ENCODE measurements around the gene SOX18. TPM values are rescaled to one million over a fixed set of nuclear protein-coding genes. Genes with fewer than 3 reads are reported as not detected.

The SOX18 gene
- total and polyA plus RNA-seq, 2 of the 13 experiments (the other 11 are each of a cell fraction or from before 2014, with no cell fraction given), result 1.6 to 1.9 TPM

DNA sequence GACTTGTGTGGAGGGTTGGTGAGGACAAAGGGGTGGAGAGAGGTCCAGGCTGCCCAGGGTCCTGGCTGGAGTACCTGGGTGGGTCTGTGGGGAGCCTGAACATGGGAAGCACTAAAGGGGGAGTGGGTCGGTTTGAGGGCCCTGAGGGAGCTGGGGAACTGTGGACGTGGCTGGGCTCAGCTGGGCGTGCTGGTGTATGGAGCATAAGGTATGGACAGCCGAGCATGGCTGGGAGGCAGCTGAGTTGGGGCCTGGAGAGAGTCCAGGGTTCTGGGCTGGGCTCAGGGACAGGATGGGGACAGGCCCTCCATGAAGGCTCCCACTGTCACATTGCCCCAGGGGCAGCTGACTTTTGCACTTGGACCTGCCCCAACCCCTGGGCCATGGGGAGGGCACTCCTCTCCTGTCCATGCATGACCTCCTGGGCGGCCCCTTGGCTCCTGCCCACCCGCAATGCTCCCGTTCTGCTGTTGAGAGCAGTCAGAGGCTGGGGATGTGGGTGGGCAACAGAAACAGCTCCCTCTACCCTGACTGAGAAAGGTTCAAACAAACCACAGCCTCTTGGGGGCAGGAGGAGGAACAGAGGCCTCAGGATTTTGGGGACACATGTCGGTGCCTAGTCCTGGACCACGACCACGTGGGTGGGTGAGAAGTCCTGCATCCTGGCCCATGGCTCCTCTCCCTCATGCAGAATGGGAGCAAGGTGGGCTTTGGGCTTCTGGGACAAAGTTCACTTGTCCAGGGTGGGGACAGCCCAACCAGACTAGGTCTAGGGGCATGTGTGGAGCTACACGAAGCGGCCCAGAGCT, 9.0 kb downstream of the SOX18 start (continued):
- no peak for TF ChIP-seq ZBTB26 (CRISPR knock-in tag; IDR thresholded peaks at IDR 0.05; ENCODE audit: borderline replicate concordance)
- 0 out of 2 replicates have a peak, but pooled peaks have one; percentile 69 for TF ChIP-seq ZNF256 (CRISPR knock-in tag; conservative IDR thresholded peaks at IDR 0.05)
- TF ChIP-seq RARG (CRISPR knock-in tag; IDR thresholded peaks at IDR 0.05; ENCODE audit: low read depth), result no peak
- TF ChIP-seq EZH2 (conservative IDR thresholded peaks at IDR 0.05; ENCODE audit: low read depth, low read length), result no peak
- no peak for TF ChIP-seq MATR3 (CRISPR knock-in tag; IDR thresholded peaks at IDR 0.05)
- no peak for TF ChIP-seq NAIF1 (CRISPR knock-in tag; IDR thresholded peaks at IDR 0.05; ENCODE audit: borderline replicate concordance)
- no peak for TF ChIP-seq SRY (CRISPR knock-in tag; IDR thresholded peaks at IDR 0.05)
- peak; percentile 92 for TF ChIP-seq MYC (CRISPR knock-in tag; IDR thresholded peaks at IDR 0.05; ENCODE audit: borderline replicate concordance)
- TF ChIP-seq SP1 (IDR thresholded peaks at IDR 0.05), result no peak
- TF ChIP-seq SP1 (CRISPR knock-in tag; IDR thresholded peaks at IDR 0.05), result no peak
- TF ChIP-seq TMF1 (CRISPR knock-in tag; IDR thresholded peaks at IDR 0.05; ENCODE audit: low read depth), result no peak
- TF ChIP-seq ELF3 (CRISPR knock-in tag; IDR thresholded peaks at IDR 0.05), result no peak
- no peak for TF ChIP-seq ZNF343 (CRISPR knock-in tag; IDR thresholded peaks at IDR 0.05)
- TF ChIP-seq CENPX (CRISPR knock-in tag; IDR thresholded peaks at IDR 0.05), result no peak
- no peak for TF ChIP-seq CREB3 (CRISPR knock-in tag; IDR thresholded peaks at IDR 0.05)
- peak; percentile 10; the same call in 1 of the 2 replicates for TF ChIP-seq ZSCAN5A (CRISPR knock-in tag; IDR thresholded peaks at IDR 0.05; ENCODE audit: borderline replicate concordance)
- no peak for TF ChIP-seq MIXL1 (CRISPR knock-in tag; IDR thresholded peaks at IDR 0.05)
- peak; percentile 56; the same call in 1 of the 2 replicates for TF ChIP-seq ZNF235 (CRISPR knock-in tag; IDR thresholded peaks at IDR 0.05; ENCODE audit: borderline replicate concordance)
- TF ChIP-seq, protein P1, sequence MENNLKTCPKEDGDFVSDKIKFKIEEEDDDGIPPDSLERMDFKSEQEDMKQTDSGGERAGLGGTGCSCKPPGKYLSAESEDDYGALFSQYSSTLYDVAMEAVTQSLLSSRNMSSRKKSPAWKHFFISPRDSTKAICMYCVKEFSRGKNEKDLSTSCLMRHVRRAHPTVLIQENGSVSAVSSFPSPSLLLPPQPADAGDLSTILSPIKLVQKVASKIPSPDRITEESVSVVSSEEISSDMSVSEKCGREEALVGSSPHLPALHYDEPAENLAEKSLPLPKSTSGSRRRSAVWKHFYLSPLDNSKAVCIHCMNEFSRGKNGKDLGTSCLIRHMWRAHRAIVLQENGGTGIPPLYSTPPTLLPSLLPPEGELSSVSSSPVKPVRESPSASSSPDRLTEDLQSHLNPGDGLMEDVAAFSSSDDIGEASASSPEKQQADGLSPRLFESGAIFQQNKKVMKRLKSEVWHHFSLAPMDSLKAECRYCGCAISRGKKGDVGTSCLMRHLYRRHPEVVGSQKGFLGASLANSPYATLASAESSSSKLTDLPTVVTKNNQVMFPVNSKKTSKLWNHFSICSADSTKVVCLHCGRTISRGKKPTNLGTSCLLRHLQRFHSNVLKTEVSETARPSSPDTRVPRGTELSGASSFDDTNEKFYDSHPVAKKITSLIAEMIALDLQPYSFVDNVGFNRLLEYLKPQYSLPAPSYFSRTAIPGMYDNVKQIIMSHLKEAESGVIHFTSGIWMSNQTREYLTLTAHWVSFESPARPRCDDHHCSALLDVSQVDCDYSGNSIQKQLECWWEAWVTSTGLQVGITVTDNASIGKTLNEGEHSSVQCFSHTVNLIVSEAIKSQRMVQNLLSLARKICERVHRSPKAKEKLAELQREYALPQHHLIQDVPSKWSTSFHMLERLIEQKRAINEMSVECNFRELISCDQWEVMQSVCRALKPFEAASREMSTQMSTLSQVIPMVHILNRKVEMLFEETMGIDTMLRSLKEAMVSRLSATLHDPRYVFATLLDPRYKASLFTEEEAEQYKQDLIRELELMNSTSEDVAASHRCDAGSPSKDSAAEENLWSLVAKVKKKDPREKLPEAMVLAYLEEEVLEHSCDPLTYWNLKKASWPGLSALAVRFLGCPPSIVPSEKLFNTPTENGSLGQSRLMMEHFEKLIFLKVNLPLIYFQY (CRISPR knock-in tag; IDR thresholded peaks at IDR 0.05; ENCODE audit: borderline replicate concordance), result no peak
- TF ChIP-seq ZNF710 (CRISPR knock-in tag; IDR thresholded peaks at IDR 0.05; ENCODE audit: borderline replicate concordance), result peak; percentile 86
- 0 out of 2 replicates have a peak, but pooled peaks have one; percentile 24 for TF ChIP-seq KDM6A (CRISPR knock-in tag; IDR thresholded peaks at IDR 0.05; ENCODE audit: low read depth)

Data from HepG2 (cell line).